Body of pancreas (tissue), 4 donors: ENCODE results near the gene WDR93.

Experiments used
- CTCF ChIP-seq, 7 experiments: fragments of 450-650 bp in 4 of 7; fragments of 200-600 bp in 3 of 7; sonication (generic) in 3 of 7; IDR thresholded peaks; one replicate each; pipeline ENCODE4 v1.5.1; 2016 to 2019; ENCODE audit warnings: antibody characterized with exemption in 7 of 7
- POLR2A ChIP-seq, 3 donors: fragments of 450-650 bp; IDR thresholded peaks; one replicate each; pipeline ENCODE4 v1.6.1; 2016; ENCODE audit warnings: antibody characterized with exemption in 3 of 3, mild to moderate bottlenecking in 2 of 3

GRCh38 chr15:89775815-89776214 is 85.2 kb downstream of the WDR93 start:
- TF ChIP-seq POLR2A (IDR thresholded peaks at IDR 0.05) (no peak), CTCF (IDR thresholded peaks at IDR 0.05) (no peak)
